GM12872 (cell line): ENCODE data around the gene MTMR6.

ENCODE experiments used
- TF ChIP-seq, protein P1 (sequence below): IDR thresholded peaks from 3 replicates; pipeline ENCODE4 v1.5.1; 2011; ENCODE audit warnings: low read depth, mild to moderate bottlenecking, low read length, moderate library complexity; ENCODE audit not compliant: insufficient read depth

MTMR6 gene

GRCh38 chr13:25268561-25268960 lies 18.7 kb downstream of the MTMR6 start:
- TF ChIP-seq, protein P1, sequence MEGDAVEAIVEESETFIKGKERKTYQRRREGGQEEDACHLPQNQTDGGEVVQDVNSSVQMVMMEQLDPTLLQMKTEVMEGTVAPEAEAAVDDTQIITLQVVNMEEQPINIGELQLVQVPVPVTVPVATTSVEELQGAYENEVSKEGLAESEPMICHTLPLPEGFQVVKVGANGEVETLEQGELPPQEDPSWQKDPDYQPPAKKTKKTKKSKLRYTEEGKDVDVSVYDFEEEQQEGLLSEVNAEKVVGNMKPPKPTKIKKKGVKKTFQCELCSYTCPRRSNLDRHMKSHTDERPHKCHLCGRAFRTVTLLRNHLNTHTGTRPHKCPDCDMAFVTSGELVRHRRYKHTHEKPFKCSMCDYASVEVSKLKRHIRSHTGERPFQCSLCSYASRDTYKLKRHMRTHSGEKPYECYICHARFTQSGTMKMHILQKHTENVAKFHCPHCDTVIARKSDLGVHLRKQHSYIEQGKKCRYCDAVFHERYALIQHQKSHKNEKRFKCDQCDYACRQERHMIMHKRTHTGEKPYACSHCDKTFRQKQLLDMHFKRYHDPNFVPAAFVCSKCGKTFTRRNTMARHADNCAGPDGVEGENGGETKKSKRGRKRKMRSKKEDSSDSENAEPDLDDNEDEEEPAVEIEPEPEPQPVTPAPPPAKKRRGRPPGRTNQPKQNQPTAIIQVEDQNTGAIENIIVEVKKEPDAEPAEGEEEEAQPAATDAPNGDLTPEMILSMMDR = no peak

- TF ChIP-seq, protein P1 = no peak
Measured at GRCh38 chr13:25267715-25268114, 19.6 kb downstream of the MTMR6 start.

DNA sequence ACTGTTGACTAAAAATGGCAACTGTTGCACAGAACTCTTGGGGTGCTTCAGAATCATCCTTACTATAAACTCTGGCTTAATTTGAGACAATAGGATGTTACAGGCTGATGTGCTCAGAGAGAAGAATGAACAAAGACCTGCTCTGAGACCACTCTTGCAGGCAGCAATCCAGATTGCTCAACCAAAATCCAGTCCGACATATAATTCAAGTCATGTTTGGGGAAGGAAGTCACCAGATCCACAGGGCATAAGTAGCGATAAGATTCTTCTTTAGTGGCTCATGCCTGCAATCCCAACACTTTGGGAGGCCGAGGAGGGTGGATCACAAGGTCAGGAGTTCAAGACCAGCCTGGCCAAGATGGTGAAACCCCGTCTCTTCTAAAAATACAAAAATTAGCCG lies 20.6 kb downstream of the MTMR6 start:
- TF ChIP-seq, protein P1 = no peak

DNA sequence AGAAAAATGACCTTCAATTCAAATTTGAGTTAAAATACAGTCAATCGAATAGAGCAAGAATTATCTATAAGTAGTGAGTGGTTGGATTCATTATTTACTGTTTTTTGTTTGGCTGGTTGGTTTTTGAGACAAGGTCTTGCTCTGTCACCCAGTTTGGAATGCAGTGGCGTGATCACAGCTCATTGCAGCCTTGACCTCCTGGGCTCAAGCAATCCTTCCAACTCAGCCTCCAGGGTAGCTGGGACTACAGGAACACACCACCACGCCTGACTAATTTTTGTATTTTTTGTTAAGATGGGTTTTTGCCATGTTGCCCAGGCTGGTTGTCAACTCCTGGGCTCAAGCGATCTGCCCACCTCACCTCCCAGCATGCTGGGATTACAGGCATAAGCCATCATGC lies 25.0 kb downstream of the MTMR6 start:
- TF ChIP-seq, protein P1 = no peak

DNA sequence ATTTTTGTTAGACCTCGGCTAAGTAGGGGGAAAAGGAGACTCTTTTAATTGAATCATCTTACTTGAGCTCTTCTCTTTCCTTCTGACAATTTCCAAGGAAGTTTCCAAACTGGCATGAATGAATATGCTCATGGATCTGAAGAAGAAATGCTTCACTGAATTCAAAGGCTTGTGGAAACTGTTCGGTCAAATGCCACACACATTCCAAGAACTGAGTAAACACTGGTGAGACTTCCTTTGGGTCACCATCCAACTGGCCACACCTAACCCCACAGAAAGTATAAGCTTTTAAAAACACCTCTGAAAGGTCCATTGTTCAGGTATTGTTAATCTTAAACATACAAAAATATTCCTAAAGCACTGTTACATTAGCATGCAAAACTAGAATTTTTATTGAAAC lies 33.6 kb downstream of the MTMR6 start:
- TF ChIP-seq, protein P1 = no peak

GRCh38 chr13:25252752-25253151 lies 34.5 kb downstream of the MTMR6 start:
- TF ChIP-seq, protein P1 = no peak

DNA sequence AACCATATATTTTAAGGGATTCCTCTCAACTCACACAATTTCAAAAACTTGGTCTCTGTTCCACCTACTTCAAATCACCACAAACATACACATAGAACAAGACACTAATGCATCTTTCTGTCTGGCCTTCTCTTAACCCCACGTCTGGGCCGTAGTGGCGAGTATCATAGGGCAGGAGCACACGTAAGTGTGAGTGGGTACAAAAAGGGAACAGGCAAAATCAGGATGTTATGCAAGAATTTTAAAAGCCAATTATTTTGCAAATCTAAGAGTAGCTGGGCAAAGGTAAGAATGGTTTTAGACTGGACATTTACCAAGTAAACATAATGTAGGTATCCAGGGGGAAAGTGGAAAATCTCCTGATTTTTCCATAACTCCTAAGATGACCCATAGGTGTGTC lies 35.1 kb downstream of the MTMR6 start:
- TF ChIP-seq, protein P1 = no peak
